Astrocyte of the spinal cord (primary cell): ENCODE data around the gene ADAMTS6.

Experiments used
- DNase-seq: peaks from one replicate; pipeline ENCODE4 v3.0.0; 2011; ENCODE audit warnings: low read depth, low spot score
- H3K4me3 ChIP-seq: 2 replicates; pipeline ENCODE4 v1.5.1; 2011; ENCODE audit warnings: low read depth, mild to moderate bottlenecking, low read length, moderate library complexity
- CTCF ChIP-seq: IDR thresholded peaks from 2 replicates; pipeline ENCODE4 v1.5.1; 2012; ENCODE audit warnings: low read depth, mild to moderate bottlenecking, low read length, inconsistent platforms
- in situ Hi-C: cut with HindIII; loops from 2 replicates; pipeline ENCODE4 v1.10.0; 2017; ENCODE audit warnings: low sequenced_read_pairs

ADAMTS6 gene

GRCh38 chr5:65426656-65427055 lies 55.1 kb downstream of the ADAMTS6 start:
- no peak for DNase-seq
- in situ Hi-C loops, result no loop called here

GRCh38 chr5:65423623-65424022 lies 58.1 kb downstream of the ADAMTS6 start:
- in situ Hi-C loops, result no loop called here
- no peak for TF ChIP-seq CTCF
- no peak overlapping the region for H3K4me3 ChIP-seq
- no peak for DNase-seq

More at GRCh38 chr5:65426656-65427055, 55.1 kb downstream of the ADAMTS6 start:
- H3K4me3 ChIP-seq, result no peak overlapping the region
- no peak for TF ChIP-seq CTCF

- DNase-seq, result no peak
- in situ Hi-C loops, result no loop called here
- TF ChIP-seq CTCF, result no peak
- H3K4me3 ChIP-seq, result no peak overlapping the region
These were observed 63.1 kb downstream of the ADAMTS6 start for GRCh38 chr5:65418661-65419060.

- in situ Hi-C loops, result no loop called here
- no peak for TF ChIP-seq CTCF
- H3K4me3 ChIP-seq, result no peak overlapping the region
- DNase-seq, result no peak
These were observed 67.9 kb downstream of the ADAMTS6 start for GRCh38 chr5:65413822-65414221.

GRCh38 chr5:65412842-65413241 lies 68.9 kb downstream of the ADAMTS6 start:
- in situ Hi-C loops, result no loop called here
- no peak for TF ChIP-seq CTCF
- no peak overlapping the region for H3K4me3 ChIP-seq
- no peak for DNase-seq

- H3K4me3 ChIP-seq, result no peak overlapping the region
- DNase-seq, result no peak
- no peak for TF ChIP-seq CTCF
- in situ Hi-C loops, result no loop called here
These were observed 70.4 kb downstream of the ADAMTS6 start for GRCh38 chr5:65411356-65411755.

GRCh38 chr5:65395526-65396155 lies 86.1 kb downstream of the ADAMTS6 start:
- in situ Hi-C loops, result no loop called here
- no peak for DNase-seq
- no peak for TF ChIP-seq CTCF
- no peak overlapping the region for H3K4me3 ChIP-seq
